NCI-H446 treated with DMSO at 0.1 percent for 48 hours (cell line): ENCODE measurements around the gene CTIF.

Source experiments
- DNase-seq: peaks from one replicate; lab custom pipeline; 2025; lab: John Stamatoyannopoulos, UW

The CTIF gene

DNA sequence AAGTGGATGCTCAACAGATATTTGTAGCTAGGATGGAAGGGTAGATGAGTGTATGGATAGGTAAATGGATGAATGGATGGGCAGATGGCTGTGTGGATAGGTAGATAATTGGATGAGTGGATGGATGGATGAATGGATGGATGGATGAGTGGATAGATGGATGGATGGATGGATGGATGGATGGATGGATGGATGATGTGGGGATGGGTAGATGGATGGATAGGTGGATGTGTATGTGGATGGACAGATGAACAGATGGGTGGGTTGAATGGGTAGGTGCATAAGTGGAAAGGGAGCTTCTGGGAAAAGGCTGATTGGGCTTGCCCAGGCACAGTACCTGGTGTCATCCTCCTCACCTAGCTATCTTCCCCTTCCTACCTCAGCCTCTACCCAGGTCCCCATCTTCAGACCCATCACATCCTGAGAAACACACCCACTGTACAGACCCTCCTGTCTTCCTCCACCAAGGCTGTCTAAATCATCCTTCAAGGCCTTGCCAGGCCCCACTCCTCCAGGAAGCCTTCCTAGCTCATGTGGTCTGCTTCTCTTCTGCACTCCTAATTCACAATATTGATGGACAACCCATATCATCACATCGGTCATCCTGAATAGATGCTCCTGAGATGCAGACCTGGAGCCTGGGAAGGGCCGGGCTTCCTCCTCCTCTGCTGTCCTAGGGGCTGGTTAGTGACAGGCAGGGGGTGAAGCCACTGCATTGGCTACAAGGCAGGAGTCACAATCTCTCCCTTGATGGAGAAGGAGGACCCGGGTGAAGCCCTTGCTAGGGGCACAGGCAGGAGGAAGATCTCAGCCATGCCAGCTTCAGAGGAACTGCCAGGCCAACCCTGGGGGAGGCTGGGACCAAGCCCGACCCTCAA, 362.6 kb downstream of the CTIF start:
- no peak for DNase-seq

DNA sequence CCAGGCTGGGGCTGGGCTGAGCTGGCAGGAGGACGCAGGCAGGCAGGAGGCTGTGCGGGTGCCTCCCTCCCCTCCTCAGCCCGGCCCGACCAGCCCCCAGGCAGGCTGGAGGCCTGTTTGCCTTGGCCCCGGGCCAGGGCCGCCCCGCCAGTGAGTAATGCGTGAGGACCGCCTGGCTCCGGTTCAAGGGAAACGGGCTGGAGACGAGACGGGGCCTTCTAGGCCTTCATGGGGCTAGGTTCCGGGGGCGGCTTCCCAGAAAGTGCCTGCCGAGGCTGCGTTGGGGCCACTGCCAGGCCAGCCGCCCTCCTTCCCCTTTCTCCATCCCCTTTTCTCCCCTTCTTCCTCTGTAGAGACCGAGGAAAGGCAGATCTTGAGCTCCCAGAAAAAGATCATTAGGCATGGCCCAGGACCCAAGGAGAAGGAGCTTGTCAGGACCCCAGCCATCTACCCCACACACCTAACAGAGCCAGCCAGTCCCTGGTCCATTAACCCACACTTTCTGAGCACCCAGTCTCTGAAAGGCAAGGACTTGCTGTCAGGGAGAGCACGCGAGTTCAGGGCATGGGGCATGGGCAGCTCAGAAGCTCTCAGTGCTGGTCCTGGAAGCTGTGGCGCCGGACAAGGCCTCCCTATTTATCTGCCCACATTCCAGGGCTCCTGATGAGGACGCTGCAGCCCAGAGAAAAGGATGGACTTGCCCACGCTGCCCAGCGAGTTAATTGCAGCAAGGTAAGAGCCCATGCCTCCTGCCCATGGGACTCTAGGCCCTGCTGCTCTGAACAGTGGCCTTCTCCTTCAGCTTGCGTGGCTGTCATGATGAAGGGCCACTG, 363.4 kb downstream of the CTIF start:
- peak; percentile 72 for DNase-seq

- DNase-seq = no peak
Measured at GRCh38 chr18:48902856-48903601, 364.2 kb downstream of the CTIF start.

DNA sequence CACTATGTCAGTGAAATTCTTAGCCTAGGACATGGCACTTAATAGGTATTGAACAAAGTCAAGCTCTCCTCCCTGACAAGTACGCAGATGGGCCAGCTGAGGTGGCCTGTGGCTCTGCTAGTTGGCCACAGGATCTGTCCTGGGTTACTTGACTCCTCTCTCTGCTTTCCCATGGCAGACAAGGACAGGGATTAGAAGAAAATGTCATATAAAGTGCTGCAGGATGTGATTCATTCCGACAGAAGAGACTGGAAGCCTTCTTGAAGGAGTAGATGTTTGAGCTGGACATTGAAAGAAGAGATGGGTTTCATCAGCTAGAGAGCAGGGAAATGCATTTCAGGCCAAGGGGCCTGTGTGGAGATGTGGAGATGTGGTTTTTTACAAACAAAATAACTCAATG, 365.3 kb downstream of the CTIF start:
- no peak for DNase-seq

DNA sequence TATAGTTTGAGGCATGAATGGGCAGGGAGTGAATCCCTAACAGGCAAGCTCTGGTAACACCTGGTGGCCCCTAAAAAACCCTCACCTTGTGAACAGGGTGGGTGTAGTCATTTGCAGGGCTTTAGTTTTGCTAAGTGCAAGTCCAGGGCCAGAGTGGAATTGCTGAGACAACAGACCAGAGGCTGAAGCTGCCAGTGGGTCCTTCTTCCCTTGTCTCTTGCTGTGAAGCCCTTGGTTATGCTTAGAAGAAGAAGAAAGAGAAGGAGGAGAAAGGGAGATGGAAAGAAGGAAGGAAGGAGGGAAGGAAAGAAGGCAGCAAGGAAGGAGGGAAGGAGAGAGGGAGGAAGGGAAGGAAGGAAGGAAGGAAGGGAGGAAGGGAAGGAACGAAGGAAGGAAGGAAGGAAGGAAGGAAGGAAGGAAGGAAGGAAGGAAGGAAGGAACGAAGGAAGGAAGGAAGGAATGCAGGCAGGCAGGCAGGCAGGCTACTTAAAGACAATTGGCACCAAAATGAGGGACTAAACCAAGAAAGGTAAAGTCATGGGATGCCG, 366.1 kb downstream of the CTIF start:
- DNase-seq = no peak

DNA sequence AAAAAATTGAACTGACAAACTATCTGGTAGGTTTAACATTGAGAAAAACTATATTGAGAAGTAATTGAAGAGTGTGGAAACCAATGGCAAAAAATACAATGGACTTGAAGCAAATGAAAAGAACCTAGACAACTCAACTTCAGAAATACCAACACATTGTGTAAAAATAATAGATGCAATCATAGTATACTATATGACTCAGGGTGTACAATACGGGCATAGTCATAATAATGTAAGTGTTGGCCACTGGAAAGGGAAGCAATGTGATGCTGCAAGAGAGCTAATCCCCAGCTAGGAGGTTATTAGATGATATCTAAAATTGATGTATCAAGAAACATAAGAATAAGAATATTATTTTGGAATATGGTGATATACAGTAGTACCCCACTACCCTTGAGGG, 366.7 kb downstream of the CTIF start:
- no peak for DNase-seq

- no peak for DNase-seq
Measured at GRCh38 chr18:48908916-48909315, 370.1 kb downstream of the CTIF start.

- no peak for DNase-seq
Measured at GRCh38 chr18:48909721-48910120, 370.9 kb downstream of the CTIF start.

DNA sequence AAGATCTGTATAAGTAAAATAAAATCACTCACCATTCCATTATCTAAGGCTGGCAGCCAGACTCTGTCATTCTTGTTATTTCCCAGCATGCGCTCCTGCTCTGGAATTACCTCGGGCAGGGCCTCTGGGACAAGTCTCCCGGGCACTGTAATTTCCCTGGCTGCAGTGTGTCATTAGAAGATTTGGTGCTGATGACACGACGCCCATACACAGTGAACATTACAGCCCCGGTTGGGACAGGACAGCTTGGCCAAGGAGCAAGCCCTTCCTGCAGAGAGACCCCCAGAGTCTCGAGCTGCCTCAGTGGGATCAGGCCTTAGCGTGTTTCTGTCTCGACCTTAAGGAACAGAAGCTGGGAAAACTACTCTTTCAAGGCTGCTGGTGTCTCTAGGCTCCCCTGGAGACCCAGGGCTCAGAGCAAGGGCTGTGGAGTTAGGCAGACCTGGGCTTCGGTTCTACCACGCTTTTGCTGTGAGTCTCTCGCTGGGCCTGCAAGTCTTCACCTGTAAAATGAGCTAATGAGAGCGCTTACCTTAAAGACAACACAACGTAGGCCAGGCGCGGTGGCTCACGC, 372.2 kb downstream of the CTIF start:
- DNase-seq = no peak
